GM12892 (cell line): ENCODE results near the gene UBE2L6.

ENCODE experiments used
- POLR2A ChIP-seq: IDR thresholded peaks from 2 replicates; pipeline ENCODE4 v1.6.1; 2011; ENCODE audit warnings: low read depth, low read length, control low read depth
- POLR2AphosphoS5 ChIP-seq: IDR thresholded peaks from 2 replicates; pipeline ENCODE4 v1.6.1; 2011; ENCODE audit warnings: low read depth, low read length, control low read depth
- TAF1 ChIP-seq: IDR thresholded peaks from 2 replicates; pipeline ENCODE4 v1.6.1; 2011; ENCODE audit warnings: low read depth, mild to moderate bottlenecking, control low read depth, low read length, borderline replicate concordance

GRCh38 chr11:57527056-57527631 lies 40.3 kb downstream of the UBE2L6 start:
- TF ChIP-seq POLR2A (no peak), TAF1 (no peak), POLR2AphosphoS5 (no peak; the same call in none of the 2 replicates)
